Activated CD4-positive, alpha-beta T cell treated with anti-CD3 and anti-CD28 coated beads, Interleukin-2, amount 10 ng/mL, durations not matched to agents 7 days and 5 days (primary cell): Measurements from ENCODE around the gene KIDINS220. TPM values are rescaled to one million over a fixed set of nuclear protein-coding genes. Genes with fewer than 3 reads are reported as not detected.

Experiments
- CTCF ChIA-PET: fragments of 350-600 bp; sonication (Branson Sonifier 250); formaldehyde crosslinking; loops from one replicate; lab custom pipeline; 2021; ENCODE audit warnings: antibody characterized with exemption; lab: Charles Lee
- POLR2A ChIA-PET: fragments of 350-600 bp; sonication (Branson Sonifier 250); formaldehyde crosslinking; loops from one replicate; lab custom pipeline; 2021; ENCODE audit warnings: antibody characterized with exemption; lab: Charles Lee
- DNase-seq: peaks from one replicate; pipeline ENCODE4 v3.0.0-alpha.2; 2020
- H3K27ac Mint-ChIP-seq: one replicate; pipeline ENCODE4 v1.8.0; 2021; ENCODE audit warnings: mild to moderate bottlenecking, moderate library complexity, mixed read lengths
- H3K27me3 Mint-ChIP-seq: one replicate; pipeline ENCODE4 v1.8.0; 2021; ENCODE audit warnings: mixed read lengths
- H3K36me3 Mint-ChIP-seq: one replicate; pipeline ENCODE4 v1.8.0; 2021; ENCODE audit warnings: low read depth, mixed read lengths
- H3K4me1 Mint-ChIP-seq: one replicate; pipeline ENCODE4 v1.8.0; 2021; ENCODE audit warnings: mixed read lengths
- H3K4me3 Mint-ChIP-seq: one replicate; pipeline ENCODE4 v1.8.0; 2021; ENCODE audit warnings: mild to moderate bottlenecking, moderate library complexity, mixed read lengths
- H3K9me3 Mint-ChIP-seq: one replicate; pipeline ENCODE4 v1.8.0; 2021; ENCODE audit warnings: mixed read lengths
- total RNA-seq, 2 experiments: library from RNA; stranded (reverse); gene quantifications; one replicate each; pipeline ENCODE4 v1.2.3, GENCODE V29; 2021

The KIDINS220 gene
- total RNA-seq, 2 experiments from 2014 or later, result 36.3 TPM

DNA sequence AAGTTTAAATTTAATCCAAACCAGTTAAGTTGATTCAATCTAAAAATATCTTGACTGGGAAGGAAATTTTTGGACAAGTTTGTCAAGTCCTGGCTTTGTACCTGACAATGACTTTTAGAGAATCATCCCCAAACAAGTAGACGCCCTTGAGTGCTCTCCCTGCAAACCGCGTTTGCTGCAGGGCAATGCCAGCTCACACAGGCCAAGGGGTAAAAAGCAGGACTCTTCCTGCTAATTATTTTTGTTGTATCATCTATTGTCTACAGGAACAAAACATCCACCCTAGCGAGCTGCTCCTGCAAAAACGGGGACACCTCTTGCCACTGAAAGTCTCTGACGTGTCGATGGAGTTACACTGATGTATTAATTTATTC lies 144.6 kb downstream of the KIDINS220 start:
- ChIA-PET CTCF (interaction anchor here (0.7 to 1.6 kb wide), 4 partner anchors 8 to 71 kb away, joined by 3 to 8 read pairs (median 4); partner anchors contain the start of gene ID2), POLR2A (no interaction called here)
- no peaks in the 10 kb centered on the region for H3K9me3 Mint-ChIP-seq
- H3K4me1 Mint-ChIP-seq, result peaks cover 4% of the 10 kb centered on the region
- peaks cover 13% of the 10 kb centered on the region for H3K27me3 Mint-ChIP-seq
- H3K36me3 Mint-ChIP-seq, result no peaks in the 10 kb centered on the region
- DNase-seq, result no peak
- H3K4me3 Mint-ChIP-seq, result no peak overlapping the region
- no peak overlapping the region for H3K27ac Mint-ChIP-seq

DNA sequence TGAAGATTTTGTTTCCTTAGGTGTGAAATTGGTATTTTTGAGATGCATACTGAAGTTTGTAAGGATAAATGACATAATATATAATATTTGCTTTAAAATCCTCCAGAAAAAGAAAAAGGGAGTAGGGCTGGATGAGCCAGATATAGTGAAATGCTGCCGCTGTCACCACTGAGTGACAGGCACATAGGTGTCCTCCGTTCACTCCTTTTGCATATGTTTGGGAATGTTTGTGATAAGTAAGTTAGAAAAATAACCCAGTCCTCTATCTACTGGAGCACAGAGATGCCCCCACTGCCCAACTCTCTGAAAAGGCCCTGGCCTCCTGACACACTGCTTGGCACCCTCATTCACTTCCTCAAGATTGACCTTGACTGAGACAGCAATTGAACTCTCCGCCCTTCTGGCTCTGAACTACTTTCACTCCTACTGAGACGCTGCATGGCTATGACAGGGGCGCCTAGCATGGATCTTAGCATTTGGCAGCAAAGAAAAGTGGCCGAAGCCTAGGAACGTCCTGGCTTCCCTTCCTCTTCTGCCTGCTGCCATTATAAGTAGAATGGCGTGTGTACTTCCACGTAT lies 145.5 kb downstream of the KIDINS220 start:
- Mint-ChIP-seq H3K27ac (no peak overlapping the region), H3K9me3 (no peaks in the 10 kb centered on the region), H3K27me3 (peaks cover 13% of the 10 kb centered on the region), H3K4me3 (no peak overlapping the region), H3K4me1 (peaks cover 4% of the 10 kb centered on the region), H3K36me3 (no peaks in the 10 kb centered on the region)
- ChIA-PET POLR2A (no interaction called here), CTCF (no interaction called here)
- no peak for DNase-seq

DNA sequence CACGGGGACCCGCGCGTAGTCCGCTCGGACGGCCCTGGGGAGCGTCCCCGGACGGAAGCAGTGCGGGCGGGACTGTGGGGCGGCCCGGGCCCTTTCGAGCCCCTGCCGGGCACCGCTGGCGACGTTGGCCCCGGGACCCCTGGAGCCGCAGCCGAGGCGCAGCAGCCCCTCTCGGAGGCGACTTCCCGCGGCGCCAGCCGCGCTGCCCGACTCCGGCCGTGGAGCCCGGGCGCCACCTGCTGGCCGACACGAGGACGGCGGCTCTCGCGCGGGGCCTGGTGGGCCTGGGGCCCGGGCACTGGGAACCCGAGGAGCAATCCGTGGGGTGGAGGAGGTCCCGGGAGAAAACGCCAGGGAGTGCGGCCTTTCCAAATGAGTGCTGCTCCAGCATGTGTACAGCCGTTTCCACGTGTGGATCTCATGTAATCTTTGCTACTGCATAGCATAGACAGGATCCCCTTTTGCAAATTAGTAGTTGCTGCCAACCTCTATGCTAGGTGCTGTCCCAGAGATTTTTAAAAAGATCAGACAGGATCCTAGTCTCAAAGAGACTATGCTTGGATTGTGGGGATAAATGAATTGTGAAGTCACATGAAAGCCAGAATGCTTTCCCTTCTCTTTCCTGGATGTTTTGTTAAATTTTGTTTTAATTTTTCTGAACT lies 151.6 kb downstream of the KIDINS220 start:
- H3K27me3 Mint-ChIP-seq, result no peaks in the 10 kb centered on the region
- DNase-seq, result peak; percentile 67
- peaks cover 21% of the 10 kb centered on the region for H3K4me1 Mint-ChIP-seq
- H3K27ac Mint-ChIP-seq, result no peak overlapping the region
- peak overlapping the region; percentile 56 for H3K4me3 Mint-ChIP-seq
- ChIA-PET CTCF (no interaction called here), POLR2A (interaction anchor here (1.8 kb wide), 1 partner anchor 142 kb away, joined by 16 read pairs; no protein-coding TSS in a partner anchor)
- peaks cover 22% of the 10 kb centered on the region for H3K36me3 Mint-ChIP-seq
- no peaks in the 10 kb centered on the region for H3K9me3 Mint-ChIP-seq

DNA sequence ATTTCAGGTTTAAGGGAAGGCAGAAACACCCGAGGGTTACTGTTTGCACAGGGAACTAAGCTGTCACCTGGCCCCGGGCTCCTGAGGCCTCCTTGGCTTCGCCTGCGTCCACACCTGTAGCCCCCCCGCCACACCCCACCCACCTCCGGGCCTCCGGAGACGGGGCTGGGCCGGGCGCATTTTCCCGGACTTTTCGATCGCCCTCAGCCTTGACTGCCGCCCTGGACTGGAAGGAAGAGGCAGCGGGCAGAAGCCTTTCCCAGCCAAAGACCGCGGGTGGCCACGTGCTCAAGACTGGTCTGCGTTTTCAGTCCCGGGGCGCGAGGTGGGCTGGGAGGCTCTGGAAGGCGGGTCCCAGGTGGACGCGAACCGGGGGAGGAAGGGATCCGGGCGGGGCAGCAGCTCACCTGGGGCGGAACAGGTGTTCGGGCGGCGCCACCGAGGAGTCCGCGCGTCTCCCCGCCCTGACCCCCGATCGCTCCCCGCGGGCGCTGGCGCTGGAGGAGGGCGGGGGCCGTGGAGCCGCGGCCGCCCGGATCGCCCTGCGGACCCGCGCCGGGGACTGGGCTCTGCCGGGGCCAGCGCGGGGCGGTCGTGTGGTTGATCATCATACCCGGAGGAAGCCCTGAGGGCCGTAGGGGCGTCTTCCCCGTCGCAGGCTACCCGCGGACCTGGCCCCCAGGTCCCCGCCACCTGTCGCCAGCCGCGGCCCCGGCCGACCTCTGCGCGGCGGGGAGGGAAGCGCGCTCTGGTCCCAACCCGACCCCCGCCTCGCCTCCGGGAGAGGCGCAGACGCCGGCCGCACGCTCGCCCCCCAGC lies 152.3 kb downstream of the KIDINS220 start:
- POLR2A ChIA-PET, result interaction anchor here (1.2 to 1.8 kb wide), 3 partner anchors 141 to 1117 kb away, joined by 3 to 16 read pairs (median 8); no protein-coding TSS in a partner anchor
- H3K27me3 Mint-ChIP-seq, result no peaks in the 10 kb centered on the region
- peaks cover 26% of the 10 kb centered on the region for H3K4me1 Mint-ChIP-seq
- no peaks in the 10 kb centered on the region for H3K9me3 Mint-ChIP-seq
- H3K36me3 Mint-ChIP-seq, result peaks cover 22% of the 10 kb centered on the region
- DNase-seq, result peak; percentile 48
- H3K27ac Mint-ChIP-seq, result peak overlapping the region; percentile 89
- H3K4me3 Mint-ChIP-seq, result peak overlapping the region; percentile 92
- CTCF ChIA-PET, result interaction anchor here (0.9 to 1.4 kb wide), 3 partner anchors 8 to 694 kb away, joined by 3 to 5 read pairs (median 4); no protein-coding TSS in a partner anchor

DNA sequence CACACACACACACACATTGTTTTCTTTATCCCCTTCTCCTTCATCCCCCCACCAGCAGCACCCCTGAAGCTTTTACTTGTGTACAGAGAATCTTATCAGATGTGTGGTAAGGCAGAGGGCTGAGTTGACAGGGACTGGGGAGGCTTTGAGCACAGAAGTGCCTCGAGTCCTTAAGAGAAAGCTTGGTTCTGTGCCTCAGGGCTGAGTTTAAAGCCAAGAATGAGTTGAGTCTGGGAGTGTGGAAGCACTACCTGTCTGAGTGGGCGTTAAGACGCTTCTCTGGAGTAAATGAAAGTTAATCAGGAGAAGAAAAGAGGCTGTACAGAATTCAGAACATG lies 152.9 kb downstream of the KIDINS220 start:
- Mint-ChIP-seq H3K4me3 (peak overlapping the region; percentile 92), H3K27ac (peak overlapping the region; percentile 89), H3K36me3 (peaks cover 22% of the 10 kb centered on the region), H3K27me3 (no peaks in the 10 kb centered on the region), H3K9me3 (no peaks in the 10 kb centered on the region), H3K4me1 (peaks cover 32% of the 10 kb centered on the region)
- DNase-seq, result peak; percentile 50
- ChIA-PET CTCF (interaction anchor here (0.9 to 1.4 kb wide), 3 partner anchors 9 to 693 kb away, joined by 3 to 5 read pairs (median 4); no protein-coding TSS in a partner anchor), POLR2A (interaction anchor here (1.2 to 1.8 kb wide), 3 partner anchors 141 to 1117 kb away, joined by 3 to 16 read pairs (median 8); no protein-coding TSS in a partner anchor)

DNA sequence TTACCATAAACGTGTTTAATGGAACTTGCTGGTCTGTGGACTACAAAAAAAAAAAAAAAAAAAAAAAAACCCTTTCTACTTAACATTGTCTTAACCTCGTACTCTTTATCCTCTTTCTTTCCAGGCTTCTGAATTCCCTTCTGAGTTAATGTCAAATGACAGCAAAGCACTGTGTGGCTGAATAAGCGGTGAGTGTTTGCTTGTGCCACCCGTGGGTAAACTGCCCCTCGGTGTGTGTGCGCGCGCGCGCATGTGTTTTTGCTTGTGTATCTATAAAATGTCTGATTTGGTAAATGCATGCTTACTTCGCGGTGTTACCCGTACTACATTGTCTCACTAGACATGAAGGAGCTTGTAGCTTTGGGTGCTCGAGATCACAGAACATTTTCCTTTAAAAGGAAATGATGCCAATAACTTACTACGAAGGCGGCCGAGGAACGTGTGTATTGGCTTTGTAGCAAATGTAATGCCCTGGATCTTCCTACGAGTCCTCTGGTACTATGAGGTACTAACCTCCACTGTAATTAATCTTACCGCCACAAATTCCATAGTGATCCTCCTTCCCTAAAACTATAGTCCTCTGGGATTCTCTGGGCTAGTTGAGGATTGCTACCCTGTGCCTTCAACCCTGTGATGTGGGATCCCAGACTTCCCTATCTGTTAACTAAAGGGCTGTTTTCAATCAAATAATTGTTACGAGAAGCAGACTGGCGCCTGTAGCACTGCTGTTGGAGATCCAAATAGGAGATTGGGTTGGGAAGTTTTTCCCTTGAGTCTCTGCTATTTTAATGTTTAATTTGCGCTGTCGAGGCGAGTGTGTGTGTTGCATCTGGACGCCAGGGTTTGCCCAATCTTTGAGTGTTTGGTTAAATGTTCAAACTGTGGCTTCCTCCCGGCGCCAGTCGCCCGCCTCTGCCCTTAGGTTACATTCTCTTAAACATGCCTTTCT lies 154.4 kb downstream of the KIDINS220 start:
- peak; percentile 45 for DNase-seq
- Mint-ChIP-seq H3K36me3 (peaks cover 22% of the 10 kb centered on the region), H3K4me3 (peak overlapping the region; percentile 92), H3K4me1 (peaks cover 40% of the 10 kb centered on the region), H3K27ac (peak overlapping the region; percentile 92), H3K27me3 (peaks cover 2% of the 10 kb centered on the region), H3K9me3 (no peaks in the 10 kb centered on the region)
- CTCF ChIA-PET, result interaction anchor here (1.0 to 1.5 kb wide), 3 partner anchors 390 to 1011 kb away, joined by 3 to 6 read pairs (median 3); no protein-coding TSS in a partner anchor
- POLR2A ChIA-PET, result interaction anchor here (0.6 to 1.8 kb wide), 4 partner anchors 139 to 1723 kb away, joined by 3 to 17 read pairs (median 3); no protein-coding TSS in a partner anchor

DNA sequence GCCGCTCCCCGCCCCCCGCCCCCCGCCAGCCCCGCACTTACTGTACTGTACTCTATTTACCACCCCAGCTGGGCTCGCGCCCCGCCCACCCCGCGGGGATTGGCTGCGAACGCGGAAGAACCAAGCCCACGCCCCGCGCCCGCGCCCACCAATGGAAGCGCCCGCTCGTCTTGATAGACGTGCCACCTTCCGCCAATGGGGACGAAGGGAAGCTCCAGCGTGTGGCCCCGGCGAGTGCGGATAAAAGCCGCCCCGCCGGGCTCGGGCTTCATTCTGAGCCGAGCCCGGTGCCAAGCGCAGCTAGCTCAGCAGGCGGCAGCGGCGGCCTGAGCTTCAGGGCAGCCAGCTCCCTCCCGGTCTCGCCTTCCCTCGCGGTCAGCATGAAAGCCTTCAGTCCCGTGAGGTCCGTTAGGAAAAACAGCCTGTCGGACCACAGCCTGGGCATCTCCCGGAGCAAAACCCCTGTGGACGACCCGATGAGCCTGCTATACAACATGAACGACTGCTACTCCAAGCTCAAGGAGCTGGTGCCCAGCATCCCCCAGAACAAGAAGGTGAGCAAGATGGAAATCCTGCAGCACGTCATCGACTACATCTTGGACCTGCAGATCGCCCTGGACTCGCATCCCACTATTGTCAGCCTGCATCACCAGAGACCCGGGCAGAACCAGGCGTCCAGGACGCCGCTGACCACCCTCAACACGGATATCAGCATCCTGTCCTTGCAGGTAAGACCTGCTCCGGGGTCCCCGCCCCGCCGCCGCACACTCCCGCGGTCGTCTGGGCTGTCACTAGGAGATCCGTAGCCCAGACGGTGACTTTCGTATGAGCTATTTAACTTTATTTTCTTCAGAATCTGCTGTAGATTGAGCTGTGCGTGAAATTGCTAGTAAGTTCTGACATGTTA lies 155.4 kb downstream of the KIDINS220 start, which contains the start of gene ID2:
Gene ID2, plus strand, starts transcription at position 271 of the 907 bp plus-strand sequence. Its CDS starts 110 bp downstream, at position 381.
- H3K4me1 Mint-ChIP-seq, result peaks cover 49% of the 10 kb centered on the region
- no peaks in the 10 kb centered on the region for H3K9me3 Mint-ChIP-seq
- ChIA-PET CTCF (interaction anchor here (0.7 to 2.4 kb wide), 8 partner anchors 11 to 1230 kb away, joined by 3 to 12 read pairs (median 3); no protein-coding TSS in a partner anchor), POLR2A (interaction anchor here (0.6 to 1.8 kb wide), 7 partner anchors 105 to 1724 kb away, joined by 3 to 17 read pairs (median 3); no protein-coding TSS in a partner anchor)
- H3K36me3 Mint-ChIP-seq, result peaks cover 22% of the 10 kb centered on the region
- DNase-seq, result peak; percentile 99
- H3K27me3 Mint-ChIP-seq, result peaks cover 11% of the 10 kb centered on the region
- H3K4me3 Mint-ChIP-seq, result peak within 1 kb of the TSS; percentile 92
- peak within 1 kb of the TSS; percentile 92 for H3K27ac Mint-ChIP-seq

DNA sequence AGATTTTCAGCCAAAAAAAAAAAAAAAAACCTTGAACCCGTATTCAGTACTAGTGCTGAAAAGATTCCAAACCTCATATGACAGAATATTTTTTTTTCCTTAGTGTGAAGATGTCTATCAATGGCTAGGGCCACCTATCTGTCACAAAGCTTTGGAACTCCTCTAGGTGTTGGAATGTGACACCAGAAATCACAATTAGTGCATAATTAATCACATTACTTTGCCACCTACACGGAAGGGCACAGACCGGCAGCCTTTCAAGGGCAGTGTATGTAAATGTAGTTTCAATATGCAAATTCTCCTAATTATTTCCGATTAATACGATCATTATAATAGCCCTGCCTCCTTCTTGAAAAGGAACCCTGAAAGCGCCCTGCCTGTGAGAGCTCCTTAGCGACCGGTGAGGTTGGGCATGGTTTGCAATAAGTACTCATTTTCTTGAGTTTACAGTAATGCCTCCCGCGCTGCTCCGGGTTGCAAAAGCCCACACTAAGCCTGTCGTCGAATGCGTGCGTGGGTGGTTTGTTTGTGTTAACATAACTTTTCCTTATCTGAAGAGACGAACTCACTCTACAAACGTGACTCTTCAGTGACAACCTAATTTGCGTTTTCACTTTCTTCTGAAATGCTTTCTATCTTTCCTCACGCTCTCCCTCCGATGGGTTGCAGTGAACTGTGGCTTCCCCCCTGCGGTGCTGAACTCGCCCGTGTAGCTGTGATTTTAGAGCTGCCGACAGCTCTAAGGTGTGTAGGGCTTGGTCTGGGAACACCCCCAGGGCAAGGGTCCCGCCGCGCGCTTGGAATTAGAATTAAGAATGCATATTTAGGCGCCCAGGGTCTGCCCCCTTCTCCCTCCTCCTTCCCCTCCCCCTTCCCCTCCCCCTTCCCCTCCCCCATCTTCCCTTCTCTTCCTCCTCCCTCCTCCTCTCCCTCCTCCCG lies 156.3 kb downstream of the KIDINS220 start:
- ChIA-PET CTCF (interaction anchor here (0.9 to 2.4 kb wide), 7 partner anchors 12 to 1764 kb away, joined by 3 to 12 read pairs (median 3); no protein-coding TSS in a partner anchor), POLR2A (interaction anchor here (0.6 to 1.8 kb wide), 7 partner anchors 104 to 1478 kb away, joined by 3 to 17 read pairs (median 3); no protein-coding TSS in a partner anchor)
- Mint-ChIP-seq H3K27ac (peak overlapping the region; percentile 88), H3K4me1 (peaks cover 50% of the 10 kb centered on the region), H3K27me3 (peaks cover 19% of the 10 kb centered on the region), H3K9me3 (no peaks in the 10 kb centered on the region), H3K36me3 (peaks cover 24% of the 10 kb centered on the region), H3K4me3 (peak overlapping the region; percentile 92)
- DNase-seq, result peak; percentile 78

DNA sequence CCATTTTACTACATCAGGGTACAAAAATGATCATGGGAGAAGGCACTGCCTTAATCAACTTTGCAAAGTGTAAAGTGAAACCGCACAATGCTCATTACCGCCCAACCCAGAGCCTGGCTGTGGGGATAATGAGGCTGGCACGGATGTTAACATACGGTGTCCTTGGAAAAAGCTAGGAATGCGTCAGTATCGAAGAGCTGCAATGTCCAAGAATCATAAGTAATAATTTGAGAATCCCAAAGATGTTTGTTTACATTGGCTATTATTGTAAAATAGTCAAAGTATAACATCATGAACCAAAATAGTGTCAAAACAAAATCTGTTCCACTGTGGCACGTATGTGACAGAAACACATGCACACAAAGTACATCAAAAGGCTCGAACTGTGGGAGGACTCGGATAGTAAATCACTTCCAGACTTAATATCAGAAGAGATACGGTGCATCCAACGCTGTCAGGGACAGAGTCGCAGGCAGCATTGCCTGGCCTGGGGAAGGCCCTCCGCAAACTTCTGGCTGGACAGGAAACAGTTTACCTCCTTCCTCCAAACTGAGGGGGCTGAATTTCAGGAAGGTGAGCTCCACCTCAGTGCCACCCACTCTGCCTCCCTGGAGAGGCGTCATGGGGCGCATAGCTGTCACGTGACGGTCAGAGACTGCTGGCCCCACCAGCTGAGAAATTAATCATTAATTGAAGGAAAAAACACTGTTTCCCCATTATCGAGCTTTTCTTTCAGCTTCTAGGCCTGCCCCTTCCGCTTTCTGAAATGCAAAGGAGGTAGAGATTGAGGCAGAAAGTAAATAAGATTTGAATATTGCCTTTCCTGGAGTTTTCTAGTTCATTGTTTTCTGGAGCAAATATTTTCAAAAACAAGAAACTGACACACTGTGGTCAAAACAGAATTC lies 157.3 kb downstream of the KIDINS220 start:
- peak; percentile 12 for DNase-seq
- peaks cover 51% of the 10 kb centered on the region for H3K4me1 Mint-ChIP-seq
- peaks cover 5% of the 10 kb centered on the region for H3K9me3 Mint-ChIP-seq
- CTCF ChIA-PET, result interaction anchor here (0.7 to 2.4 kb wide), 5 partner anchors 10 to 1763 kb away, joined by 3 to 12 read pairs (median 5); no protein-coding TSS in a partner anchor
- peak overlapping the region; percentile 88 for H3K27ac Mint-ChIP-seq
- H3K36me3 Mint-ChIP-seq, result peaks cover 32% of the 10 kb centered on the region
- peaks cover 28% of the 10 kb centered on the region for H3K27me3 Mint-ChIP-seq
- H3K4me3 Mint-ChIP-seq, result peak overlapping the region; percentile 92
- POLR2A ChIA-PET, result interaction anchor here (0.6 to 0.7 kb wide), 3 partner anchors 20 to 299 kb away, joined by 3 to 4 read pairs (median 3); no protein-coding TSS in a partner anchor
